ENCODE data around the gene MRPL33.

DNA sequence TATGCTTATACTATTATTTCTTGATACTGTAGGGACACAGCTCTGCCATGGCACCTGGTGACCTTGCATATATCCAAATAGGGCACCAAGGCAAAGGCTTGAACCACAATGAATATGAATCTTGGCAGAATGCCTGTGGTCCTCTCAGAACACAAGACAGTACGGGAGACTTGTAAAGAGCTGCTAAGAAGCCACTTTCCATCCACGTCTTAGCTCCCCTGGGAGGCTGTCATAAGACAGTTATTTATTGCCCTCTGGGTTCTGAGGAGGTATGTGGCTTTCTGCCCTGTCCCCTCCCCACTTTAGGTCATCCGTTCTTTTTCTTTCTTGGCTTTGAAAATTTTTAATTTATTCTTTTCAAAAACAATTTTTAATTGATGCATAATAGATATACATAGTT, 29.8 kb upstream of the MRPL33 start:
- TF ChIP-seq ZNF274 (IDR thresholded peaks at IDR 0.05; ENCODE audit: low read depth, low read length): no peak
- TF ChIP-seq YY1 (IDR thresholded peaks at IDR 0.05; ENCODE audit: insufficient read depth, insufficient read length): no peak
- no peak for TF ChIP-seq SUZ12 (IDR thresholded peaks at IDR 0.05; ENCODE audit: extremely low read depth, insufficient read depth, insufficient read length)

All from NT2/D1 (cell line).